Effector memory CD4-positive, alpha-beta T cell (primary cell): Measurements from ENCODE around the gene TMEM259.

ENCODE experiments used
- DNase-seq, 3 donors: peaks; one replicate each; pipeline ENCODE4 v3.0.0-alpha.2; 2020
- H3K27ac ChIP-seq: 2 replicates; pipeline ENCODE4 v1.7.0; 2013; ENCODE audit warnings: mild to moderate bottlenecking, low read length, moderate library complexity; ENCODE audit not compliant: insufficient read depth, poor library complexity, severe bottlenecking
- H3K27me3 ChIP-seq: replicated peaks from 2 replicates; pipeline ENCODE4 v1.7.0; 2013; ENCODE audit warnings: mild to moderate bottlenecking, low read length; ENCODE audit not compliant: insufficient read depth, control insufficient read depth, poor library complexity, severe bottlenecking
- H3K36me3 ChIP-seq: 2 replicates; pipeline ENCODE4 v1.7.0; 2013; ENCODE audit warnings: mild to moderate bottlenecking, low read length, moderate library complexity; ENCODE audit not compliant: control insufficient read depth, insufficient read depth
- H3K4me1 ChIP-seq: 2 replicates; pipeline ENCODE4 v1.7.0; 2013; ENCODE audit warnings: low read length, mild to moderate bottlenecking; ENCODE audit not compliant: control insufficient read depth, insufficient read depth, poor library complexity, severe bottlenecking
- H3K4me3 ChIP-seq: 2 replicates; pipeline ENCODE4 v1.7.0; 2013; ENCODE audit warnings: low read length, low read depth, mild to moderate bottlenecking; ENCODE audit not compliant: insufficient read depth, poor library complexity, severe bottlenecking
- H3K9me3 ChIP-seq: 2 replicates; pipeline ENCODE4 v1.7.0; 2013; ENCODE audit warnings: mild to moderate bottlenecking, low read length, moderate library complexity; ENCODE audit not compliant: control insufficient read depth
- total RNA-seq, 3 donors: gene quantifications; one replicate each; lab custom pipeline; 2026; lab: John Stamatoyannopoulos, UW

Gene TMEM259
- 284 to 377 (median 342) reads per million in 3 donors for total RNA-seq

- DNase-seq = peak; percentile 95 to 97 (median 96)
- H3K4me1 ChIP-seq = peaks cover 32% of the 10 kb centered on the region
Observed at GRCh38 chr19:1020868-1021425, at the start of gene TMEM259. Gene TMEM259, minus strand, starts transcription at chr19:1021123. Its CDS starts 127 bp downstream, at chr19:1020996.

DNA sequence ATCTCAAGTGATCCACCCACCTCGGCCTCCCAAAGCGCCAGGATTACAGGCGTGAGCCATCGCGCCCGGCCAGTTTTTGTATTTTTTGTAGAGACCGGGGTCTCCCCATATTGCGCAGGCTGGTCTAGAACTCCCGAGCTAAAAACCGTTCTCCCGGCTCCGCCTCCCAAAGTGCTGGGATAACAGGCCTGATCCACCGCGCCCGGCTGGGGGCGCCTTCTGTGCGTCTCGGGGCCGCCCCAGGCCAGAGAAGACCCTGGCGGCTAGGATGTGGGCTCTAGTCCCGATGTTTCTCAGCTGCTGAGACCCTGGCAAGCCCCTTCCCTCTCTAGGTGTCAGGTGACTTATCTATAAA is 49.6 kb upstream of the TMEM259 start:
- no peak for DNase-seq
- Histone ChIP-seq H3K27me3 (no peaks in the 10 kb centered on the region), H3K4me3 (no peak overlapping the region), H3K4me1 (peaks cover 83% of the 10 kb centered on the region), H3K9me3 (no peaks in the 10 kb centered on the region), H3K36me3 (peaks cover 43% of the 10 kb centered on the region), H3K27ac (peak overlapping the region; percentile 16)

More at GRCh38 chr19:1020868-1021425, at the start of gene TMEM259:
- H3K36me3 ChIP-seq = peaks cover 6% of the 10 kb centered on the region
- no peaks in the 10 kb centered on the region for H3K9me3 ChIP-seq
- H3K27me3 ChIP-seq = no peaks in the 10 kb centered on the region
- H3K4me3 ChIP-seq = peak within 1 kb of the TSS; percentile 91
- H3K27ac ChIP-seq = peak within 1 kb of the TSS; percentile 95

DNA sequence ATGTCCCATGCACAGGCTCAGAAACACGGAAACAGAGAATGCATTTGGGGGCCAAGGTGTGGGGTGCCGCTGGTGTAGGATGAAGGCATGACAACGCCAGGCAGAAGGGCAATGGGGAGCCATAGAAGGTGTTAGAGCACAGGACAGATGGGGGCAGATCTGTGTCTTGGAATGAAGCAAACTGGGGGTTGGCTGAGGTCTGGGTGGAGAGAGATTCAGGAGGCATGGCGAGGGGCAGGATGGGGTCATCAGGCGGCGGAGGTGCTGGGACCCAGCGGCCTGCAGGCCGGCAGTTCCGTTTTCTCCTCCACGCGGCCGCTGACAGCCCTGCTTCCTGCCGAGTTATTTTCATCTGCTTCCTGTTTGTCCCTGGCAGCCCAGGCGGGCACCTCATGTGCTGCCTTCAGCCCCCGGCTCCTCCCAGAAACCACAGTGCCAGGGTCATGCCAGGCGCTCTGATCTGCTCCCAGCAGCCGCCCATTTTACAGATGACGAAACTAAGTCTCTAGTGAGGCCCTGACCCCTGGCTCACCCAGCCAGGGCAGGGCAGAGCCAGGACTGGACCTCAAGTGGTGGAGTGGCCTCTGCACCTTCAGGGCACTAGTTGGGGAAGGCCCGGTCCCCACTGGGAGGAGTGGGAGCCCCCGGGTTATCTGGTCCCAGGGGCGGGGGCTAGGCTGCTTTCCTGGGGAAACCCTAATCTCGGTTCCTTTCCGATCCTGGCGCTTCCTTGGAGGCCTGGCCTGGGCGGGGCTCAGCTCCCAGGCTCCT is 48.3 kb upstream of the TMEM259 start:
- H3K27ac ChIP-seq = peak overlapping the region; percentile 98
- no peaks in the 10 kb centered on the region for H3K9me3 ChIP-seq
- peaks cover 84% of the 10 kb centered on the region for H3K4me1 ChIP-seq
- H3K36me3 ChIP-seq = peaks cover 32% of the 10 kb centered on the region
- DNase-seq = peak; percentile 62 to 73 (median 69)
- H3K4me3 ChIP-seq = peak overlapping the region; percentile 94
- H3K27me3 ChIP-seq = no peaks in the 10 kb centered on the region

GRCh38 chr19:1068009-1069001 is 47.4 kb upstream of the TMEM259 start:
- Histone ChIP-seq H3K4me3 (peak overlapping the region; percentile 94), H3K27ac (peak overlapping the region; percentile 98), H3K36me3 (peaks cover 23% of the 10 kb centered on the region), H3K9me3 (no peaks in the 10 kb centered on the region), H3K27me3 (no peaks in the 10 kb centered on the region), H3K4me1 (peaks cover 79% of the 10 kb centered on the region)
- peak in 2 of 3 donors; percentile 51 to 52 for DNase-seq

GRCh38 chr19:1067341-1067957 is 46.5 kb upstream of the TMEM259 start:
- no peaks in the 10 kb centered on the region for H3K27me3 ChIP-seq
- no peaks in the 10 kb centered on the region for H3K9me3 ChIP-seq
- H3K4me3 ChIP-seq = peak overlapping the region; percentile 94
- peaks cover 71% of the 10 kb centered on the region for H3K4me1 ChIP-seq
- H3K27ac ChIP-seq = peak overlapping the region; percentile 98
- H3K36me3 ChIP-seq = peaks cover 15% of the 10 kb centered on the region
- DNase-seq = peak; percentile 71 to 81 (median 76)

- Histone ChIP-seq H3K36me3 (peaks cover 9% of the 10 kb centered on the region), H3K4me3 (peak within 1 kb of the TSS; percentile 94), H3K27ac (peak within 1 kb of the TSS; percentile 98), H3K27me3 (no peaks in the 10 kb centered on the region), H3K4me1 (peaks cover 65% of the 10 kb centered on the region), H3K9me3 (no peaks in the 10 kb centered on the region)
- DNase-seq = peak; percentile 78 to 79 (median 78)
Observed at GRCh38 chr19:1066748-1067340, 45.9 kb upstream of the TMEM259 start, which contains the start of gene ARHGAP45. Gene ARHGAP45, plus strand, starts transcription at chr19:1067167. Its CDS starts 239 bp downstream, at chr19:1067406.

GRCh38 chr19:1066251-1066747 is 45.4 kb upstream of the TMEM259 start:
- Histone ChIP-seq H3K36me3 (peaks cover 6% of the 10 kb centered on the region), H3K4me3 (peak overlapping the region; percentile 94), H3K27ac (peak overlapping the region; percentile 98), H3K27me3 (no peaks in the 10 kb centered on the region), H3K9me3 (no peaks in the 10 kb centered on the region), H3K4me1 (peaks cover 60% of the 10 kb centered on the region)
- no peak for DNase-seq

DNA sequence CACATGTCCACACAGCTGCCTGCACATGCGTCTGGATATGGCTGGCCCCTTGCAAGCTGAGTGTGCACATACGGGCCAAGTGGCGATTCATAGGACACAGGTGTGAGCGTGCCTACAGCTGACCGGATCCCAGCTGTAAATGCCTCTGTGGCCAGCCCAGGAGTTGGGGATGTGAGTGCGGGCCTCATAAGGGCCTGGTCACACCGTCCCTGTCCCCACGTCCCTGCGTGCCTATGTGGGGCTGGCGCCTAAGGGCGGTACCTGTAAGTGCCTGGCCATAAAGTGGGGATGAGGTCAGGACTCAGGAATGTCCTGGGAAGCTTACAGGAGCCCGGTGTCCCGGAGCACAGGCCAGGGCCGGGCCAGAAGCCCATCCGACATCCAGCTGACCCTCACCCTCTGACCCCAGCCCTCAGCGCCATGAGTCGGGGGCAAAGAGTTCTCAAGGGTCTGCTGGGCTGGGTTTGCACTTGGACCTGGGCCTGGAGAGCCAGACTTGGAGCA is 44.7 kb upstream of the TMEM259 start:
- H3K9me3 ChIP-seq = no peaks in the 10 kb centered on the region
- no peaks in the 10 kb centered on the region for H3K27me3 ChIP-seq
- peaks cover 56% of the 10 kb centered on the region for H3K4me1 ChIP-seq
- peak overlapping the region; percentile 98 for H3K27ac ChIP-seq
- peaks cover 3% of the 10 kb centered on the region for H3K36me3 ChIP-seq
- DNase-seq = no peak
- H3K4me3 ChIP-seq = no peak overlapping the region
